ENCODE results near the gene MYG1.

MYG1 gene

DNA sequence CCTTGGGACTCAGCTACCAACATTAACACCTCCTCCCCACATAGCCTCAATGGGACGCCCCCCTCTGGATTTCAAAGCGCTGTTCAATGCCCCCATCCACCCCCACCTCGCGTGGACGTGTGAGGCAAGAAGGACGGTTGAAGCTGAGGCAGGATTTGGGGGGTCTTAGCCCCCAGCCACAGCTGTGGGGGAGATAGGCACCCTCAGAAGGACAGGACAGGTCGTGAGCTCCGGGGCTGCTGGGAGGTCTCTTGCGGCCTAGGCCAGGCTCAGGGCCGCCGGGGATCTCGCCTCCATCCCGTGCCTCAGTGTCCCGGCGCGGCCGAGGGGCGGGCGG is 45.0 kb downstream of the MYG1 start:
- Histone ChIP-seq H3K9me3 (ENCODE audit: control insufficient read depth in 1 of 2, low read length in 2 of 2) (no peaks in the 10 kb centered on the region), H3K27me3 (ENCODE audit: low read depth, low read length) (no peaks in the 10 kb centered on the region), H3K36me3 (ENCODE audit: control insufficient read depth in 1 of 2, insufficient read depth in 2 of 2, low read length in 2 of 2) (no peaks in the 10 kb centered on the region), H3K27ac (ENCODE audit: low read length) (no peak overlapping the region), H3K4me3 (ENCODE audit: low read depth in 1 of 2, low read length in 2 of 2) (peak overlapping the region; percentile 46 to 81), H3K4me1 (ENCODE audit: control insufficient read depth in 1 of 2, insufficient read depth in 2 of 2, low read length in 2 of 2) (peaks cover 4 to 15% of the 10 kb centered on the region in 2 donors)

GRCh38 chr12:53344824-53345485 is 45.5 kb downstream of the MYG1 start:
- peaks cover 4 to 15% of the 10 kb centered on the region in 2 donors for H3K4me1 ChIP-seq (ENCODE audit: control insufficient read depth in 1 of 2, insufficient read depth in 2 of 2, low read length in 2 of 2)
- H3K9me3 ChIP-seq (ENCODE audit: control insufficient read depth in 1 of 2, low read length in 2 of 2), result no peaks in the 10 kb centered on the region
- no peaks in the 10 kb centered on the region for H3K36me3 ChIP-seq (ENCODE audit: control insufficient read depth in 1 of 2, insufficient read depth in 2 of 2, low read length in 2 of 2)
- peak overlapping the region; percentile 68 to 81 for H3K4me3 ChIP-seq (ENCODE audit: low read depth in 1 of 2, low read length in 2 of 2)
- peak overlapping the region; percentile 23 for H3K27ac ChIP-seq (ENCODE audit: low read length)
- no peaks in the 10 kb centered on the region for H3K27me3 ChIP-seq (ENCODE audit: low read depth, low read length)

GRCh38 chr12:53345486-53346188 is 46.1 kb downstream of the MYG1 start:
- no peaks in the 10 kb centered on the region for H3K36me3 ChIP-seq (ENCODE audit: control insufficient read depth in 1 of 2, insufficient read depth in 2 of 2, low read length in 2 of 2)
- peak overlapping the region; percentile 23 for H3K27ac ChIP-seq (ENCODE audit: low read length)
- H3K9me3 ChIP-seq (ENCODE audit: control insufficient read depth in 1 of 2, low read length in 2 of 2), result no peaks in the 10 kb centered on the region
- H3K4me1 ChIP-seq (ENCODE audit: control insufficient read depth in 1 of 2, insufficient read depth in 2 of 2, low read length in 2 of 2), result peaks cover 4 to 15% of the 10 kb centered on the region in 2 donors
- H3K27me3 ChIP-seq (ENCODE audit: low read depth, low read length), result no peaks in the 10 kb centered on the region
- peak overlapping the region; percentile 68 to 81 for H3K4me3 ChIP-seq (ENCODE audit: low read depth in 1 of 2, low read length in 2 of 2)

- H3K27ac ChIP-seq (ENCODE audit: low read length), result no peak overlapping the region
- no peaks in the 10 kb centered on the region for H3K27me3 ChIP-seq (ENCODE audit: low read depth, low read length)
- H3K4me3 ChIP-seq (ENCODE audit: low read depth in 1 of 2, low read length in 2 of 2), result no peak overlapping the region
- no peaks in the 10 kb centered on the region for H3K9me3 ChIP-seq (ENCODE audit: control insufficient read depth in 1 of 2, low read length in 2 of 2)
- H3K4me1 ChIP-seq (ENCODE audit: control insufficient read depth in 1 of 2, insufficient read depth in 2 of 2, low read length in 2 of 2), result peaks cover 4 to 15% of the 10 kb centered on the region in 2 donors
- H3K36me3 ChIP-seq (ENCODE audit: control insufficient read depth in 1 of 2, insufficient read depth in 2 of 2, low read length in 2 of 2), result no peaks in the 10 kb centered on the region
Observed at GRCh38 chr12:53346491-53346890, 47.0 kb downstream of the MYG1 start.

GRCh38 chr12:53347905-53348304 is 48.4 kb downstream of the MYG1 start:
- Histone ChIP-seq H3K27ac (ENCODE audit: low read length) (no peak overlapping the region), H3K9me3 (ENCODE audit: control insufficient read depth in 1 of 2, low read length in 2 of 2) (no peaks in the 10 kb centered on the region), H3K4me1 (ENCODE audit: control insufficient read depth in 1 of 2, insufficient read depth in 2 of 2, low read length in 2 of 2) (peaks cover 4 to 15% of the 10 kb centered on the region in 2 donors), H3K4me3 (ENCODE audit: low read depth in 1 of 2, low read length in 2 of 2) (no peak overlapping the region), H3K27me3 (ENCODE audit: low read depth, low read length) (no peaks in the 10 kb centered on the region), H3K36me3 (ENCODE audit: control insufficient read depth in 1 of 2, insufficient read depth in 2 of 2, low read length in 2 of 2) (no peaks in the 10 kb centered on the region)

DNA sequence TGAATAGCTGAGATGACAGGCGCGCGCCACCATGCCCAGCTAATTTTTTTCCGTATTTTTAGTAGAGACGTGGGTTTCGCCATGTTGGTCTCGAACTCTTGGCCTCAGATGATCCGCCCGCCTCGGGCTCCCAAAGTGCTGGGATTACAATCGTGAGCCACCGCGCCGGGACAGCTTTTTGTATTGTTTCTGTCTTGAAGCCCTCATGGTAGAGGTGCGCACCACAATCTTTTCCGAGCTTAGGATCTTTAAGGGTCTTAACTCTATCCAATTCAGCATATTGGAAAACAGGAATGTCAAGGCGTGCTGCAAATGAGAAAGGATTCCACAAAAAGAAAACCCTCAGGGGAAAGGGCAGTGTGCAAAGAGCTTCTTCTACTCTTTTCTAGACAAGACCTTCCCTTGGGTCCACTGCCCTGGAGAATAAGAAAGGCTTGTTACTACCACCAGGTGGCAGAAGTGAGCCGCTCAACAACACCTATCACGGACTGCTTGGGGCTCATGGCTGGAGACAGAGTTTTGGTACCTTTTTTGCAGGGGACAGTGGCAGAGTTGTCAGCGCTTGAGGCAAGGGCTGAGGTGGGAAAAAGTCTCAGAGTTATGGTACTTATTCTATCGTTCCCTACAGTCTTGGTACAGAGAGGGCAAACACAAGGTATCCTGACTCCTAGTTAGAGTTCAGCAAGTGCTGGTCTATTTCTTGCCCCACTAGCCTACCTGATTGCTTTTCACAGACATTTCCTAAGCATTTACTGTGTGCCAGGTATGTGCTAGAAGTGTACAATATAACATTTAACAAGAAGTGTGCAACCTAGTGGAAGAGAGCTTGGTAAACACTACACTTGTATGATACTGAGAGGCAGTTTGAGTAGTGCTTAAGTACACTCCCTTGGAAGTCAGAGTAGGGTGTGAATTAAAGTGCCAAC is 53.1 kb downstream of the MYG1 start:
- no peak overlapping the region for H3K4me3 ChIP-seq (ENCODE audit: low read depth in 1 of 2, low read length in 2 of 2)
- H3K27ac ChIP-seq (ENCODE audit: low read length), result no peak overlapping the region

DNA sequence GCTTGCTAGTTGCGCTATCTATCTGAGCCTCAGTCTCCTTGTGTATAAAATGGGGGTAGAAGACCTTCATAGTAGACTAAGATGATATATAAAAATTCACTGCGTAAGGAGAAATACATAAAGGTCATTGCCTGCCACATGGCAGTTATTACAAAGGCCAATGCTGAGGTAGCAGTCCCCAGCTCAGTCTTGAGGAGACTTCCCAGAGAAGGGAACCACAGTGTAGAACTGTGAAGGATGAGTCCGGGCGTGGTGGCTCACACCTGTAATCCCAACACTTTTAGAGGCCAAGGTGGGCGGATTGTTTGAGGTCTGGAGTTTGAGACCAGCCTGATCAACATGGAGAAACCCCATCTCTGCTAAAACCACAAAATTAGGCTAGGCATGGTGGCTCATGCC is 53.8 kb downstream of the MYG1 start:
- H3K27ac ChIP-seq (ENCODE audit: low read length), result no peak overlapping the region
- H3K36me3 ChIP-seq (ENCODE audit: control insufficient read depth in 1 of 2, insufficient read depth in 2 of 2, low read length in 2 of 2), result no peaks in the 10 kb centered on the region
- H3K9me3 ChIP-seq (ENCODE audit: control insufficient read depth in 1 of 2, low read length in 2 of 2), result no peaks in the 10 kb centered on the region
- H3K27me3 ChIP-seq (ENCODE audit: low read depth, low read length), result no peaks in the 10 kb centered on the region
- no peak overlapping the region for H3K4me3 ChIP-seq (ENCODE audit: low read depth in 1 of 2, low read length in 2 of 2)
- H3K4me1 ChIP-seq (ENCODE audit: control insufficient read depth in 1 of 2, insufficient read depth in 2 of 2, low read length in 2 of 2), result no peaks in the 10 kb centered on the region

More for the DNA sequence above, 53.1 kb downstream of the MYG1 start:
- Histone ChIP-seq H3K27me3 (ENCODE audit: low read depth, low read length) (no peaks in the 10 kb centered on the region), H3K9me3 (ENCODE audit: control insufficient read depth in 1 of 2, low read length in 2 of 2) (no peaks in the 10 kb centered on the region), H3K4me1 (ENCODE audit: control insufficient read depth in 1 of 2, insufficient read depth in 2 of 2, low read length in 2 of 2) (no peaks in the 10 kb centered on the region), H3K36me3 (ENCODE audit: control insufficient read depth in 1 of 2, insufficient read depth in 2 of 2, low read length in 2 of 2) (no peaks in the 10 kb centered on the region)

DNA sequence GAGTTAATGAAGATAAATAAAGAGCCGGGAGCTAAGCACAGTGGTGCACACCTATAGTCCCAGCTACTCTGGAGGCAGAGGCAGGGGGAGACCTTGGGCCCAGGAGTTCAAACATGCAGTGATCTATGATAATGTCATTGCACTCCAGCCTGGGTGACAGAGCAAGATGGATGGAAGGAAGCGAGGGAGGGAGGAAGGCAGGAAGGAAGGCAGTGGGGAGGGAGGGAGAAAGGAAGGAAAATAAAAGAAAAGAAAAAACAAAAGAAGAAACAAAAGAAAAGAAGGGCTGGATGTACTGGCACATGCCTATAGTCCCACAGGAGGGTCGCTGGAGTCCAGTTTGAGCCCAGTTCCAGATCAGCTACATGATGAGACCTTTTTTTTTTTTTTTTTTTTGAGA is 55.6 kb downstream of the MYG1 start:
- no peaks in the 10 kb centered on the region for H3K9me3 ChIP-seq (ENCODE audit: control insufficient read depth in 1 of 2, low read length in 2 of 2)
- H3K27ac ChIP-seq (ENCODE audit: low read length), result no peak overlapping the region
- H3K4me1 ChIP-seq (ENCODE audit: control insufficient read depth in 1 of 2, insufficient read depth in 2 of 2, low read length in 2 of 2), result no peaks in the 10 kb centered on the region
- H3K27me3 ChIP-seq (ENCODE audit: low read depth, low read length), result no peaks in the 10 kb centered on the region
- no peaks in the 10 kb centered on the region for H3K36me3 ChIP-seq (ENCODE audit: control insufficient read depth in 1 of 2, insufficient read depth in 2 of 2, low read length in 2 of 2)
- no peak overlapping the region for H3K4me3 ChIP-seq (ENCODE audit: low read depth in 1 of 2, low read length in 2 of 2)

Data from muscle layer of duodenum (tissue), 2 donors.